ENCODE results near the gene PTPN6. TPM values are rescaled to one million over a fixed set of nuclear protein-coding genes. Genes with fewer than 3 reads are reported as not detected.

PTPN6 gene
- total RNA-seq, 1 experiment from 2014 or later = 47.7 TPM

DNA sequence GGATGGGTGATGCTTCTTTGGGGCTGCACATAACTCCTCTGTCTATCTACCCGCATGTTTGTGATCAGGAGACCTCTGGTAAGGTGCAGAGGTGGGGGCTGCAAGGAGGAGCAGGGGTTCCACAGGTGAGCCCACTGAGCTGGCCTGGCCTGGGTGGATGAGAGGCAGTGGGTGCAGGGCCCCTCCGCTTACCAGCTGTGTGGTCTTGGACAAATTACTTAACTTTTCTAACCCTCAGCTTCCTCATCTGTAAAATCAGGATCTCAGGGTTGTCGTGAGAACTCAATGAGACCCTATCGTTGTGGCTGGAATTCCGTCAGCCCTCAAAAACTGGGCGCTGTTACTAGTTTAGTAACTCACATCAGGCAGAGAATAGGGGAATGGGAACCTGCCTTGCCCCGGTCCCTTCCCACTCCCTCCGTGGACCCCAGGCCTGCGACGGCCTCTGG lies 7.5 kb downstream of the PTPN6 start:
- Histone ChIP-seq H3K9me3 (ENCODE audit: control insufficient read depth in 1 of 2, insufficient read depth in 1 of 2, low read depth in 1 of 2, low read length in 2 of 2) (no peaks in the 10 kb centered on the region), H3K27me3 (ENCODE audit: insufficient read depth, low read length) (no peaks in the 10 kb centered on the region), H3K27ac (ENCODE audit: low read depth, low read length) (no peak overlapping the region), H3K4me1 (ENCODE audit: control insufficient read depth in 1 of 2, insufficient read depth in 2 of 2, low read length in 2 of 2) (peaks cover 15 to 27% of the 10 kb centered on the region in 2 experiments), H4K20me1 (ENCODE audit: insufficient read depth) (no peaks in the 10 kb centered on the region), H3K36me3 (ENCODE audit: control insufficient read depth in 1 of 2, insufficient read depth in 2 of 2, low read length in 2 of 2) (no peaks in the 10 kb centered on the region; a peak in 1 of 4 replicates), H3K9ac (ENCODE audit: low read length) (no peak overlapping the region), H3K79me2 (ENCODE audit: insufficient read depth, low read length) (peaks cover 7% of the 10 kb centered on the region), H2AFZ (ENCODE audit: low read depth, low read length, poor library complexity, severe bottlenecking) (no peak overlapping the region), H3K9me2 (ENCODE audit: insufficient read depth) (no peaks in the 10 kb centered on the region), H3K4me2 (ENCODE audit: low read length) (no peak overlapping the region), H3K4me3 (replicated peaks in 1 of 2; ENCODE audit: low read depth in 1 of 2, low read length in 2 of 2) (no peak overlapping the region)
- intact Hi-C loops (cut with micrococcal nuclease) = no loop called here
- TF ChIP-seq, protein P1, sequence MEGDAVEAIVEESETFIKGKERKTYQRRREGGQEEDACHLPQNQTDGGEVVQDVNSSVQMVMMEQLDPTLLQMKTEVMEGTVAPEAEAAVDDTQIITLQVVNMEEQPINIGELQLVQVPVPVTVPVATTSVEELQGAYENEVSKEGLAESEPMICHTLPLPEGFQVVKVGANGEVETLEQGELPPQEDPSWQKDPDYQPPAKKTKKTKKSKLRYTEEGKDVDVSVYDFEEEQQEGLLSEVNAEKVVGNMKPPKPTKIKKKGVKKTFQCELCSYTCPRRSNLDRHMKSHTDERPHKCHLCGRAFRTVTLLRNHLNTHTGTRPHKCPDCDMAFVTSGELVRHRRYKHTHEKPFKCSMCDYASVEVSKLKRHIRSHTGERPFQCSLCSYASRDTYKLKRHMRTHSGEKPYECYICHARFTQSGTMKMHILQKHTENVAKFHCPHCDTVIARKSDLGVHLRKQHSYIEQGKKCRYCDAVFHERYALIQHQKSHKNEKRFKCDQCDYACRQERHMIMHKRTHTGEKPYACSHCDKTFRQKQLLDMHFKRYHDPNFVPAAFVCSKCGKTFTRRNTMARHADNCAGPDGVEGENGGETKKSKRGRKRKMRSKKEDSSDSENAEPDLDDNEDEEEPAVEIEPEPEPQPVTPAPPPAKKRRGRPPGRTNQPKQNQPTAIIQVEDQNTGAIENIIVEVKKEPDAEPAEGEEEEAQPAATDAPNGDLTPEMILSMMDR (IDR thresholded peaks at IDR 0.05 in 2 of 3, conservative IDR thresholded peaks at IDR 0.05 in 1 of 3; ENCODE audit: borderline replicate concordance in 1 of 3, insufficient read depth in 1 of 3, low read depth in 2 of 3, low read length in 2 of 3) = no peak
- TF ChIP-seq EZH2 (IDR thresholded peaks at IDR 0.05) (no peak), CBX3 (IDR thresholded peaks at IDR 0.05; ENCODE audit: low read depth) (no peak), YY1 (IDR thresholded peaks at IDR 0.05; ENCODE audit: extremely low read depth, insufficient replicate concordance, low read depth, low read length) (no peak), POLR2AphosphoS5 (IDR thresholded peaks at IDR 0.05; ENCODE audit: low read depth, low read length) (no peak), ZBTB33 (IDR thresholded peaks at IDR 0.05; ENCODE audit: extremely low read depth, insufficient replicate concordance, low read length) (no peak), TCF7L2 (IDR thresholded peaks at IDR 0.05; ENCODE audit: borderline replicate concordance, extremely low read depth, insufficient read depth, insufficient read length) (no peak), FOSL1 (IDR thresholded peaks at IDR 0.05; ENCODE audit: low read depth) (no peak), CEBPB (IDR thresholded peaks at IDR 0.05; ENCODE audit: low read depth) (no peak), EZH2phosphoT487 (IDR thresholded peaks at IDR 0.05; ENCODE audit: borderline replicate concordance) (no peak), ELF1 (IDR thresholded peaks at IDR 0.05; ENCODE audit: borderline replicate concordance, low read depth) (no peak), MAX (IDR thresholded peaks at IDR 0.05) (no peak), JUND (IDR thresholded peaks at IDR 0.05) (no peak), RAD21 (IDR thresholded peaks at IDR 0.05; ENCODE audit: low read depth) (no peak), POLR2A (IDR thresholded peaks at IDR 0.05; ENCODE audit: borderline replicate concordance, extremely low read depth, insufficient read depth, insufficient read length) (no peak), ZFX (IDR thresholded peaks at IDR 0.05) (no peak), SP1 (IDR thresholded peaks at IDR 0.05; ENCODE audit: low read depth) (no peak), EGR1 (IDR thresholded peaks at IDR 0.05; ENCODE audit: low read depth) (no peak), ZNF274 (IDR thresholded peaks at IDR 0.05; ENCODE audit: low read depth, low read length) (no peak)
- TF ChIP-seq, protein P2, sequence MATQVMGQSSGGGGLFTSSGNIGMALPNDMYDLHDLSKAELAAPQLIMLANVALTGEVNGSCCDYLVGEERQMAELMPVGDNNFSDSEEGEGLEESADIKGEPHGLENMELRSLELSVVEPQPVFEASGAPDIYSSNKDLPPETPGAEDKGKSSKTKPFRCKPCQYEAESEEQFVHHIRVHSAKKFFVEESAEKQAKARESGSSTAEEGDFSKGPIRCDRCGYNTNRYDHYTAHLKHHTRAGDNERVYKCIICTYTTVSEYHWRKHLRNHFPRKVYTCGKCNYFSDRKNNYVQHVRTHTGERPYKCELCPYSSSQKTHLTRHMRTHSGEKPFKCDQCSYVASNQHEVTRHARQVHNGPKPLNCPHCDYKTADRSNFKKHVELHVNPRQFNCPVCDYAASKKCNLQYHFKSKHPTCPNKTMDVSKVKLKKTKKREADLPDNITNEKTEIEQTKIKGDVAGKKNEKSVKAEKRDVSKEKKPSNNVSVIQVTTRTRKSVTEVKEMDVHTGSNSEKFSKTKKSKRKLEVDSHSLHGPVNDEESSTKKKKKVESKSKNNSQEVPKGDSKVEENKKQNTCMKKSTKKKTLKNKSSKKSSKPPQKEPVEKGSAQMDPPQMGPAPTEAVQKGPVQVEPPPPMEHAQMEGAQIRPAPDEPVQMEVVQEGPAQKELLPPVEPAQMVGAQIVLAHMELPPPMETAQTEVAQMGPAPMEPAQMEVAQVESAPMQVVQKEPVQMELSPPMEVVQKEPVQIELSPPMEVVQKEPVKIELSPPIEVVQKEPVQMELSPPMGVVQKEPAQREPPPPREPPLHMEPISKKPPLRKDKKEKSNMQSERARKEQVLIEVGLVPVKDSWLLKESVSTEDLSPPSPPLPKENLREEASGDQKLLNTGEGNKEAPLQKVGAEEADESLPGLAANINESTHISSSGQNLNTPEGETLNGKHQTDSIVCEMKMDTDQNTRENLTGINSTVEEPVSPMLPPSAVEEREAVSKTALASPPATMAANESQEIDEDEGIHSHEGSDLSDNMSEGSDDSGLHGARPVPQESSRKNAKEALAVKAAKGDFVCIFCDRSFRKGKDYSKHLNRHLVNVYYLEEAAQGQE (IDR thresholded peaks at IDR 0.05; ENCODE audit: low read depth) = no peak
- ChIA-PET RAD21 (ENCODE audit: low non-redundant PET in 1 of 2, low total read pairs in 2 of 2, uncharacterized antibody in 2 of 2, unreplicated experiment in 2 of 2) (no interaction called here), CTCF (no interaction called here), POLR2A (interaction anchor here (9.9 kb wide), 1 partner anchor 12 kb away, joined by 269 read pairs; the partner anchor contains the start of genes C12orf57 and RNU7-1)
- ATAC-seq (no peak), DNase-seq (ENCODE audit: low read depth, low spot score) (no peak)
- no TSS peak for BruUV-seq (replicated peaks)

Data from HCT116 (cell line).